Astrocyte of the spinal cord (primary cell): Measurements from ENCODE around the gene MTX3.

ENCODE experiments used
- DNase-seq: peaks from one replicate; pipeline ENCODE4 v3.0.0; 2011; ENCODE audit warnings: low read depth, low spot score
- H3K4me3 ChIP-seq: 2 replicates; pipeline ENCODE4 v1.5.1; 2011; ENCODE audit warnings: low read depth, mild to moderate bottlenecking, low read length, moderate library complexity
- CTCF ChIP-seq: IDR thresholded peaks from 2 replicates; pipeline ENCODE4 v1.5.1; 2012; ENCODE audit warnings: low read depth, mild to moderate bottlenecking, low read length, inconsistent platforms
- in situ Hi-C: cut with HindIII; loops from 2 replicates; pipeline ENCODE4 v1.10.0; 2017; ENCODE audit warnings: low sequenced_read_pairs

MTX3 gene

GRCh38 chr5:80008995-80009765 is 18.1 kb upstream of the MTX3 start:
- in situ Hi-C loops: no loop called here

GRCh38 chr5:80002677-80003076 is 11.6 kb upstream of the MTX3 start:
- no peak for DNase-seq
- H3K4me3 ChIP-seq: no peak overlapping the region
- TF ChIP-seq CTCF: no peak
- in situ Hi-C loops: no loop called here

More at GRCh38 chr5:80008995-80009765, 18.1 kb upstream of the MTX3 start:
- H3K4me3 ChIP-seq: no peak overlapping the region
- TF ChIP-seq CTCF: no peak
- DNase-seq: no peak

GRCh38 chr5:79999722-80000121 is 8.7 kb upstream of the MTX3 start:
- in situ Hi-C loops: no loop called here
- no peak for DNase-seq
- no peak for TF ChIP-seq CTCF
- H3K4me3 ChIP-seq: no peak overlapping the region

DNA sequence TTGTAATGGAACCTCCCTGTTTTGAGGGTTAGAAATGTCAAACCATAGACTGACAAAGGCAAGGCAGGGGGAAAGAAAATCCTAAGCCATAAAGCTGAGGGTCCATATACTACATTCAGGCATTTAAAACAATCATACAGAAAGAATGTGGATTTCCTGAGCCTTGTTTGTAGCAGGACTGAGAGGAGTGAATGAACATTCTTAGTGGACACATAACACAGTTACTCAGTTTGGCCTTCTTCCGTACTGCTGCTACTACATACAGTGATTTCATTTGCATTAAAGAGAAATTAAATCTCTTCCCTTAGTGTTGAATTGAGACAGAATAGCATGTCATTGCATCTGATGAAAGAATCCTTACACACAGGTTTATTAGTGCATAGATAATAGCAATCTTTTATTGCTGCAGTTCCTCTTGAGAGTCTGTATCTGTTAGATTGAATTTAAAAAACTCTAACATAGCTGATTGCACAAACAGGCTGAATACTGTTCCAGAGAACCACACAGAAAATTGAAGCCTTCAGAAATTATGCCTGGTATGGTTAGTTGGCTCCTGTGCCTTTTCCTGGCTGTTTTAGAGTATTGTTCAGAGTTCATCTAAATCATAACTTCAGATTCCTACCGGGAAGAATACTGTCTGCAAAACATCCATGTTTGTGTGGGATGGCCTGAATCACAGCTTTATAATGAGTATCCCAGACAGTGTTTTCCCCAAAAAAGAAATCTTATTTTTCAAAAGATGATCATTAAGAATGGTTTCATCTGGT is 2.0 kb upstream of the MTX3 start:
- TF ChIP-seq CTCF: no peak
- no peak for DNase-seq
- in situ Hi-C loops: no loop called here
- no peak overlapping the region for H3K4me3 ChIP-seq

DNA sequence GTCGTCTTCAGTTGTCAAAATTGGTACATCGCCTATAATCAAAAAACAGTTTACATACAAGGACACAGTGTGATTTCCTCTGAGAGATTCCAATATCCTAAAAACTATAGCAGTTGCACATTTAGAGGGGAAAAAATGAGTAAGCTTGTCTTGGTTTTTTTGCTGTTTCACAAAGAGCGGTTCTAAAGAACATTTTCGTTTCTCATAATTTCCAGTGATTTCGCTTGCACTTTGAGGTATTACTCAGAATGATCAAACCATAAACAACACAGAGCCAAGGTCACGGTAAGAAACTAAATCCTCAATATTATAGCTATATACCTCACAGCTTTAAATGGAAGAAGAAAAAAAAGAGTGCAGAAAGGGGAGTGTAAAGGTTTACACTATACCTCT is 861 bp downstream of the MTX3 start:
- TF ChIP-seq CTCF: no peak
- peak overlapping the region; percentile 87 for H3K4me3 ChIP-seq
- in situ Hi-C loops: no loop called here
- no peak for DNase-seq

DNA sequence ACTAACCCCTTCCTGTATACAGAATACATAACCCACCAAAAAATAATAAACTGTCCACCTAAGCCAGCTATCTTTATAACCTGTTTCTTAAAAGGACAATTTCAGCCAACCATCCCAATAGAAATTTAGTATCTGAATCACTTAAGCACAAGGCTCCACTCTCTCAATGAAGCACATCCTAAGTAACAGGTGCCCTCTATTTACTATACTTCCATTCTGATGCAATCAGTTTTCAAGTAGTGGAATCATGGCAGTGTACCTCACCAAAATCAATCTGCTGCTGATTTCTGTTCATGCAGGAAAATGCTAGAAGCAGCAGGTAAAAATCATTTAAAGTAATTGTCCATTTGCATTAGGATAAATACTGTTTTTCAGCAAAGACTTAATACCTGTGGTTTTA is 4.8 kb downstream of the MTX3 start:
- in situ Hi-C loops: no loop called here
- no peak for DNase-seq
- no peak for TF ChIP-seq CTCF
- no peak overlapping the region for H3K4me3 ChIP-seq
